GM12872 (cell line): Measurements from ENCODE around the gene TSSC4.

Experiments
- CTCF ChIP-seq: IDR thresholded peaks from 3 replicates; pipeline ENCODE4 v1.5.1; 2011; ENCODE audit warnings: low read depth, mild to moderate bottlenecking, low read length, moderate library complexity; ENCODE audit not compliant: insufficient read depth

Gene TSSC4

GRCh38 chr11:2436521-2437031 lies 36.0 kb downstream of the TSSC4 start:
- TF ChIP-seq CTCF: no peak

DNA sequence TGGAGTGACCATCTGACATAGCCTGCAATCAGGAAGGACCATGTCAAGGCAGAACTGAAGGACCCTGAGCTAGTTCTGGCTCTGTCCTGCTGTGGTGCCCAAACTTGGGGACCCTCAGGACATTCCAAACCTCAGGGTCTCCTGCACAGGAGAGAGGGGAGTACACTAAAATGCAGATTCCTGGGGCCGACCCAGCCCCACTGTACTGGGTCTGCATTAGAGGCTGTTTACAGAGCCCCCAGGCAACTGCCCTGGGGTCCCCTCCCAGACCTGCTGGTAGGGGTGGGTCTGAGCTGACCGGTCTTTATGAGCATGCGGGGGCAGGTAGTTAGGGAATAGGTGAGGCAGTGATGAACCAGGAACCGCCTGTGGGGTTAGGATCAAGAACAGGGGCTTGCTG lies 37.0 kb downstream of the TSSC4 start:
- TF ChIP-seq CTCF: no peak

GRCh38 chr11:2439820-2440219 lies 39.3 kb downstream of the TSSC4 start:
- TF ChIP-seq CTCF: no peak

DNA sequence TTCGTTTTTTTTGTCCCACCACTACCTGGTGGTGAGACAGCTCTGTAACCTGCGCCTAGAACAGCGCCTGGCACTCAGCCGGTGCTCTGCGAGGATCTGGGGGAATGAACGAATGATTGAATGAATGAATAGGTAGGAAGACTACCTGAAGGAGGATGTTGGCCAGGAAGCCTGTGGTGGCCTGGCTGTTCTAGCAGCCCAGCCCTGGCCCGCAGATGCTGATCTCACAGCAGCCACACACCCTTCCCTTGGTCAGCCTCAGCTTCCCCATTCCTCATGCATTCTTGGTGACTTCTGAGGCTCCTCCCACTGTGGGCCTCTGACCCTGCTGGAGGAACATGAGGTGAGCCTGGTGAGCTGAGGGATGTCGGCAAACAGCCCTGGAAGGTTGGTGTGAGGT lies 40.1 kb downstream of the TSSC4 start:
- TF ChIP-seq CTCF: no peak

DNA sequence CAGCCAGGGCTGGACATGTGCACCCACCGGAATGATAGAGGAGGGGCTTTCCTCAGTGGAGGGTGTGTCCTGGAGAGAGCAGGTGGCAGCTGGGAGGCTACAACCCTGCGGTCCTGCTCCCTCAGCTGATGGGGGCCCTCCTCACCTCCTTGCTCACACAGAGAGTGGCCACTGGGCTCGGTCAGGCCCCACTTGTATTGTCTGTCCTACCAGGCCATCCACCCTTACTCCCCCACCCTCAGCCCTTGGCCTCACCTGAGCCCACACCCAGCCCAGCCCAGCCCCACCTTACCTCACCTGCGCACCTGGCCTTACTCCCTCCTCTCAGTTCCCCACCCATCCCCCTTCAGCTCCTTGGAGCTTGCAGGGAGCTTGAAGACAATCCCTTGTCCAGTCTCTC lies 40.6 kb downstream of the TSSC4 start:
- TF ChIP-seq CTCF: no peak

DNA sequence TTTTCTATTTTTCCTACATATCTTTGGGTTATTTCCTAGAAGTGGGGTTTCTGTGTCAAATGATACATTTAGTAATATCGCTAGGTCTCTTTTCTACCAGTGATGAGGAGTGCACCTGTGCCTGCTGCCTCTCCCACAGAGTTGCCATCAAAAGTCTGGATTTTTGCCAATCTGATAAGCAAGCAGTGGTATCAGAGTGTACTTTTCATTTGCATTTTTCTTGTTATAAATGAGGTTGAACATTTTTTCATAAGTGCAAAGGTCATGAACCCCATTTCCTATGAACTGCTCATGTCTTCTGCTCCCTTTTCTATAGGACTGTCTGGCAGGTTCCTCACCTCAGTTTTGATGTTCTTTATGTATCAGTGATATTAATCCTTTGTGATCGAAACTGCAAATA lies 42.0 kb downstream of the TSSC4 start:
- no peak for TF ChIP-seq CTCF

- no peak for TF ChIP-seq CTCF
Observed at GRCh38 chr11:2443406-2443805, 42.9 kb downstream of the TSSC4 start.
